Neural cell (in vitro differentiated cells): ENCODE measurements around the gene TEX261. TPM values are rescaled to one million over a fixed set of nuclear protein-coding genes. Genes with fewer than 3 reads are reported as not detected.

Experiments used
- H2AFZ ChIP-seq: fragments of 200-600, 300-800 bp; sonication (generic), shearing (Covaris generic); 2 replicates; pipeline ENCODE4 v1.6.0; 2014; ENCODE audit warnings: low read depth, mild to moderate bottlenecking, antibody characterized with exemption, low read length, moderate library complexity
- H3F3A ChIP-seq: fragments of 200-600 bp; shearing (Covaris generic); 2 replicates; pipeline ENCODE4 v1.6.1; 2016; ENCODE audit warnings: mild to moderate bottlenecking, moderate library complexity, mixed read lengths, antibody characterized with exemption, low read length; ENCODE audit not compliant: insufficient read depth, poor library complexity, severe bottlenecking
- H3K27ac ChIP-seq: fragments of 200-600, 300-800 bp; sonication (generic), shearing (Covaris generic); 2 replicates; pipeline ENCODE4 v1.5.1; 2014; ENCODE audit warnings: mild to moderate bottlenecking, low read length, moderate library complexity
- H3K27me3 ChIP-seq: fragments of 300-800, 200-600 bp; sonication (generic), shearing (Covaris generic); 2 replicates; pipeline ENCODE4 v1.6.0; 2014; ENCODE audit warnings: mild to moderate bottlenecking, low read depth, low read length, moderate library complexity; ENCODE audit not compliant: insufficient read depth
- H3K36me3 ChIP-seq: fragments of 300-800, 200-600 bp; sonication (generic), shearing (Covaris generic); 2 replicates; pipeline ENCODE4 v1.5.1; 2014; ENCODE audit warnings: mild to moderate bottlenecking, antibody characterized with exemption, low read length, moderate library complexity; ENCODE audit not compliant: insufficient read depth
- H3K4me2 ChIP-seq: fragments of 300-800, 200-600 bp; sonication (generic), shearing (Covaris generic); 2 replicates; pipeline ENCODE4 v1.6.0; 2014; ENCODE audit warnings: mild to moderate bottlenecking, low read length
- H3K4me3 ChIP-seq: fragments of 300-800, 200-600 bp; sonication (generic), shearing (Covaris generic); 2 replicates; pipeline ENCODE4 v1.5.1; 2014; ENCODE audit warnings: mild to moderate bottlenecking, low read length, moderate library complexity
- H3K79me2 ChIP-seq: fragments of 200-600 bp; shearing (Covaris generic); replicated peaks from 2 replicates; pipeline ENCODE4 v1.6.0; 2014; ENCODE audit warnings: mild to moderate bottlenecking, low read length, moderate library complexity; ENCODE audit not compliant: insufficient read depth
- H3K9ac ChIP-seq: fragments of 300-800, 200-600 bp; sonication (generic), shearing (Covaris generic); 2 replicates; pipeline ENCODE4 v1.6.1; 2016; ENCODE audit warnings: mild to moderate bottlenecking, low read length, mixed read lengths
- H3K9me2 ChIP-seq: fragments of 200-600 bp; shearing (Covaris generic); 2 replicates; pipeline ENCODE4 v1.6.1; 2016; ENCODE audit warnings: mild to moderate bottlenecking, low read length, mixed read lengths; ENCODE audit not compliant: insufficient read depth
- H3K9me3 ChIP-seq: fragments of 200-600, 300-800 bp; sonication (generic), shearing (Covaris generic); 2 replicates; pipeline ENCODE4 v1.6.1; 2016; ENCODE audit warnings: mild to moderate bottlenecking, mixed run types, low read length, moderate library complexity, mixed read lengths
- H4K20me1 ChIP-seq: fragments of 200-600 bp; shearing (Covaris generic); 2 replicates; pipeline ENCODE4 v1.6.1; 2016; ENCODE audit warnings: mild to moderate bottlenecking, mixed run types; ENCODE audit not compliant: insufficient read depth
- EP300 ChIP-seq: fragments of 450-650 bp; conservative IDR thresholded peaks from 2 replicates; pipeline ENCODE4 v1.6.1; 2014; ENCODE audit warnings: antibody characterized with exemption, mild to moderate bottlenecking, moderate library complexity; ENCODE audit not compliant: poor library complexity, severe bottlenecking
- EZH2 ChIP-seq: fragments of 200-600, 300-800 bp; shearing (Covaris generic), sonication (generic); IDR thresholded peaks from 2 replicates; pipeline ENCODE4 v1.6.1; 2014; ENCODE audit warnings: antibody characterized with exemption, low read length, borderline replicate concordance, mild to moderate bottlenecking; ENCODE audit not compliant: insufficient read depth, poor library complexity, severe bottlenecking
- MXI1 ChIP-seq: fragments of 450-650 bp; conservative IDR thresholded peaks from 2 replicates; pipeline ENCODE4 v1.6.1; 2014; ENCODE audit warnings: antibody characterized with exemption, mild to moderate bottlenecking; ENCODE audit not compliant: poor library complexity, severe bottlenecking
- POLR2AphosphoS5 ChIP-seq: IDR thresholded peaks from 2 replicates; pipeline ENCODE4 v1.6.1; 2012
- RAD21 ChIP-seq: fragments of 450-650 bp; conservative IDR thresholded peaks from 2 replicates; pipeline ENCODE4 v1.6.1; 2014; ENCODE audit warnings: antibody characterized with exemption, mild to moderate bottlenecking, moderate library complexity
- SMC3 ChIP-seq: fragments of 450-650 bp; conservative IDR thresholded peaks from 2 replicates; pipeline ENCODE4 v1.6.1; 2014; ENCODE audit warnings: antibody characterized with exemption, mild to moderate bottlenecking, moderate library complexity; ENCODE audit not compliant: poor library complexity
- TAF1 ChIP-seq: IDR thresholded peaks from 2 replicates; pipeline ENCODE4 v1.6.1; 2012; ENCODE audit warnings: low read depth
- polyA minus RNA-seq: library from RNA; depleted of rRNA, polyadenylated mRNA; stranded (reverse); fragments of >200 nt; gene quantifications from 2 replicates; pipeline ENCODE4 v1.2.3, GENCODE V29; 2014
- polyA plus RNA-seq: library from polyadenylated mRNA; depleted of rRNA; stranded (reverse); fragments of >200 nt; gene quantifications from 2 replicates; pipeline ENCODE4 v1.2.3, GENCODE V29; 2014
- TF ChIP-seq, protein P1 (sequence below): fragments of 450-650 bp; IDR thresholded peaks from 2 replicates; pipeline ENCODE4 v1.5.1; 2014; ENCODE audit warnings: antibody characterized with exemption, mild to moderate bottlenecking, moderate library complexity; ENCODE audit not compliant: poor library complexity, severe bottlenecking
- TF ChIP-seq, protein P2 (sequence below): IDR thresholded peaks from 2 replicates; pipeline ENCODE4 v1.6.1; 2012; ENCODE audit warnings: borderline replicate concordance

Gene TEX261
- polyA plus RNA-seq (30.3 and 48.2 TPM in 2 replicates), polyA minus RNA-seq (18.2 and 19.2 TPM in 2 replicates)

DNA sequence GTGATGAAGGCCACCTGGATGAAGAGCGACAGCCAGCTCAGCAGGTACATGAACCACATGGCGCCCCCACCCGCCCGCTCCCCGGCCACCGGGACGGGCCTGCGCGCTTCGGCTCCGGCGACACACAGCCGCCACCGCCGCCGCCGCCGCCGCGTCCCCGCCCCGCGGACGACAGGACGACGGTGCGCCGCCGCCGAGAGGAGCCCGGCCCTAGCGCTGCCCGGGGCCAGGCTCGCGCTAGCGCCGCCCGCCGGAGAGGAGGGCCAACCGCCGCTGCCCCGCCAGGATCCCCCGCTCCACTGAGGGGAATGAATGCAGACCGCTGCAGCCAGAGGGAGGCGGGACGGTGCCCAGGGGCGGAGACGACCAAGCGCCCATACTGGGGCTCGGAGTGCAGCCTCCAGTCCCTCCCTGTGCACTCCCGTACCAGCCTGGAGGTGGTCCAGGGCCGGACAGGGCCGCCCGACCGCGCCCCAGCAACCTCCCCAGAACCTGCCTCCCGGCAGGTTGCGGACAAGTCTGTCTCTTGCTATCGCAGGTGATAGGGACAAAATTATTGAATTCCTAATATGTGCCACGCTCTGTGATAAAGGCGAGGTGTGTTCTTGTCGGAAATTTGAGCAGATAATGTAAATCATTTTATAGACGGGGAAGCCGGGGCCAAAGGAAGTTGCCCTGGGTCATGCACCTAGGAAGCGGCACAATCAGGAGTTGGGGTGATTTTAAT is at the start of gene TEX261:
TSS of gene TEX261 (minus strand) at position 175 of the 727 bp plus-strand sequence. CDS start at position 59, 116 bp downstream.
- Histone ChIP-seq H3F3A (no peaks in the 10 kb centered on the region), H3K4me2 (peak within 1 kb of the TSS; percentile 96), H3K9me2 (no peaks in the 10 kb centered on the region), H3K27me3 (no peaks in the 10 kb centered on the region), H3K4me3 (peak within 1 kb of the TSS; percentile 99), H4K20me1 (no peaks in the 10 kb centered on the region), H3K27ac (peak within 1 kb of the TSS; percentile 57), H3K9me3 (no peaks in the 10 kb centered on the region), H3K79me2 (peaks cover 17% of the 10 kb centered on the region), H3K36me3 (no peaks in the 10 kb centered on the region), H2AFZ (peak within 1 kb of the TSS; percentile 77), H3K9ac (peak within 1 kb of the TSS; percentile 81)
- peak; percentile 74 for TF ChIP-seq POLR2AphosphoS5
- TF ChIP-seq, protein P1, sequence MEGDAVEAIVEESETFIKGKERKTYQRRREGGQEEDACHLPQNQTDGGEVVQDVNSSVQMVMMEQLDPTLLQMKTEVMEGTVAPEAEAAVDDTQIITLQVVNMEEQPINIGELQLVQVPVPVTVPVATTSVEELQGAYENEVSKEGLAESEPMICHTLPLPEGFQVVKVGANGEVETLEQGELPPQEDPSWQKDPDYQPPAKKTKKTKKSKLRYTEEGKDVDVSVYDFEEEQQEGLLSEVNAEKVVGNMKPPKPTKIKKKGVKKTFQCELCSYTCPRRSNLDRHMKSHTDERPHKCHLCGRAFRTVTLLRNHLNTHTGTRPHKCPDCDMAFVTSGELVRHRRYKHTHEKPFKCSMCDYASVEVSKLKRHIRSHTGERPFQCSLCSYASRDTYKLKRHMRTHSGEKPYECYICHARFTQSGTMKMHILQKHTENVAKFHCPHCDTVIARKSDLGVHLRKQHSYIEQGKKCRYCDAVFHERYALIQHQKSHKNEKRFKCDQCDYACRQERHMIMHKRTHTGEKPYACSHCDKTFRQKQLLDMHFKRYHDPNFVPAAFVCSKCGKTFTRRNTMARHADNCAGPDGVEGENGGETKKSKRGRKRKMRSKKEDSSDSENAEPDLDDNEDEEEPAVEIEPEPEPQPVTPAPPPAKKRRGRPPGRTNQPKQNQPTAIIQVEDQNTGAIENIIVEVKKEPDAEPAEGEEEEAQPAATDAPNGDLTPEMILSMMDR: peak; percentile 92
- TF ChIP-seq RAD21: peak; percentile 45
- peak; percentile 29 for TF ChIP-seq EP300
- TF ChIP-seq TAF1: no peak
- TF ChIP-seq EZH2: no peak
- peak; percentile 76 for TF ChIP-seq MXI1

- no peak overlapping the region for H2AFZ ChIP-seq
- TF ChIP-seq RAD21 (no peak), POLR2AphosphoS5 (no peak), EP300 (no peak), TAF1 (no peak), SMC3 (no peak), MXI1 (no peak), EZH2 (no peak)
- TF ChIP-seq, protein P1: no peak
- TF ChIP-seq, protein P2, sequence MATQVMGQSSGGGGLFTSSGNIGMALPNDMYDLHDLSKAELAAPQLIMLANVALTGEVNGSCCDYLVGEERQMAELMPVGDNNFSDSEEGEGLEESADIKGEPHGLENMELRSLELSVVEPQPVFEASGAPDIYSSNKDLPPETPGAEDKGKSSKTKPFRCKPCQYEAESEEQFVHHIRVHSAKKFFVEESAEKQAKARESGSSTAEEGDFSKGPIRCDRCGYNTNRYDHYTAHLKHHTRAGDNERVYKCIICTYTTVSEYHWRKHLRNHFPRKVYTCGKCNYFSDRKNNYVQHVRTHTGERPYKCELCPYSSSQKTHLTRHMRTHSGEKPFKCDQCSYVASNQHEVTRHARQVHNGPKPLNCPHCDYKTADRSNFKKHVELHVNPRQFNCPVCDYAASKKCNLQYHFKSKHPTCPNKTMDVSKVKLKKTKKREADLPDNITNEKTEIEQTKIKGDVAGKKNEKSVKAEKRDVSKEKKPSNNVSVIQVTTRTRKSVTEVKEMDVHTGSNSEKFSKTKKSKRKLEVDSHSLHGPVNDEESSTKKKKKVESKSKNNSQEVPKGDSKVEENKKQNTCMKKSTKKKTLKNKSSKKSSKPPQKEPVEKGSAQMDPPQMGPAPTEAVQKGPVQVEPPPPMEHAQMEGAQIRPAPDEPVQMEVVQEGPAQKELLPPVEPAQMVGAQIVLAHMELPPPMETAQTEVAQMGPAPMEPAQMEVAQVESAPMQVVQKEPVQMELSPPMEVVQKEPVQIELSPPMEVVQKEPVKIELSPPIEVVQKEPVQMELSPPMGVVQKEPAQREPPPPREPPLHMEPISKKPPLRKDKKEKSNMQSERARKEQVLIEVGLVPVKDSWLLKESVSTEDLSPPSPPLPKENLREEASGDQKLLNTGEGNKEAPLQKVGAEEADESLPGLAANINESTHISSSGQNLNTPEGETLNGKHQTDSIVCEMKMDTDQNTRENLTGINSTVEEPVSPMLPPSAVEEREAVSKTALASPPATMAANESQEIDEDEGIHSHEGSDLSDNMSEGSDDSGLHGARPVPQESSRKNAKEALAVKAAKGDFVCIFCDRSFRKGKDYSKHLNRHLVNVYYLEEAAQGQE: no peak
- H3K4me2 ChIP-seq: no peak overlapping the region
- no peak overlapping the region for H3K4me3 ChIP-seq
- no peaks in the 10 kb centered on the region for H3K36me3 ChIP-seq
- no peak overlapping the region for H3K27ac ChIP-seq
- no peaks in the 10 kb centered on the region for H3K9me2 ChIP-seq
- no peaks in the 10 kb centered on the region for H3K9me3 ChIP-seq
- no peak overlapping the region for H3K9ac ChIP-seq
- H3F3A ChIP-seq: no peaks in the 10 kb centered on the region
- no peaks in the 10 kb centered on the region for H4K20me1 ChIP-seq
- no peaks in the 10 kb centered on the region for H3K79me2 ChIP-seq
- H3K27me3 ChIP-seq: no peaks in the 10 kb centered on the region
Measured at GRCh38 chr2:71043531-71044407, 49.1 kb upstream of the TEX261 start.
